GM23338 (cell line): ENCODE data around the gene DOCK4. TPM values are rescaled to one million over a fixed set of nuclear protein-coding genes. Genes with fewer than 3 reads are reported as not detected.

ENCODE experiments used
- ATAC-seq: fragments of 200-7000 bp; cut with Tn5 transposase; 3 replicates; pipeline ENCODE4 v1.9.1; 2020
- DNase-seq: peaks from one replicate; pipeline ENCODE4 v3.0.0-alpha.2; 2015; ENCODE audit warnings: low spot score
- H2AFZ ChIP-seq: fragments of 200-600 bp; sonication (generic); 2 replicates; pipeline ENCODE4 v1.8.0; 2016; ENCODE audit warnings: antibody characterized with exemption, mild to moderate bottlenecking, moderate library complexity
- H3F3A ChIP-seq: fragments of 200-600 bp; sonication (generic); replicated peaks from 2 replicates; pipeline ENCODE4 v1.8.0; 2017; ENCODE audit warnings: antibody characterized with exemption, mixed run types, low read depth
- H3K27ac ChIP-seq: fragments of 200-600 bp; sonication (generic); 2 replicates; pipeline ENCODE4 v1.6.1; 2016; ENCODE audit warnings: low read depth
- H3K27me3 ChIP-seq: fragments of 200-600 bp; sonication (generic); 2 replicates; pipeline ENCODE4 v1.8.0; 2016; ENCODE audit warnings: mild to moderate bottlenecking, mixed run types, moderate library complexity; ENCODE audit not compliant: insufficient read depth
- H3K36me3 ChIP-seq: fragments of 200-600 bp; sonication (generic); 2 replicates; pipeline ENCODE4 v1.8.0; 2016; ENCODE audit warnings: mild to moderate bottlenecking; ENCODE audit not compliant: insufficient read depth
- H3K4me1 ChIP-seq: fragments of 200-600 bp; sonication (generic); 2 replicates; pipeline ENCODE4 v1.8.0; 2016; ENCODE audit warnings: mild to moderate bottlenecking, moderate library complexity; ENCODE audit not compliant: insufficient read depth
- H3K4me2 ChIP-seq: fragments of 200-600 bp; sonication (generic); 2 replicates; pipeline ENCODE4 v1.7.1; 2017; ENCODE audit warnings: mixed run types
- H3K4me3 ChIP-seq: fragments of 200-600 bp; sonication (generic); 2 replicates; pipeline ENCODE4 v1.6.1; 2016; ENCODE audit warnings: mixed run types
- H3K79me2 ChIP-seq: fragments of 200-600 bp; sonication (generic); replicated peaks from 2 replicates; pipeline ENCODE4 v1.8.0; 2017; ENCODE audit warnings: mild to moderate bottlenecking; ENCODE audit not compliant: insufficient read depth
- H3K9me2 ChIP-seq: fragments of 200-600 bp; sonication (generic); 2 replicates; pipeline ENCODE4 v1.8.0; 2017; ENCODE audit not compliant: insufficient read depth
- H4K20me1 ChIP-seq: fragments of 200-600 bp; sonication (generic); replicated peaks from 2 replicates; pipeline ENCODE4 v1.8.0; 2017; ENCODE audit warnings: mild to moderate bottlenecking; ENCODE audit not compliant: insufficient read depth
- H3K27ac Mint-ChIP-seq: 2 replicates; pipeline ENCODE4 v1.8.0; 2020; ENCODE audit warnings: inconsistent platforms, mild to moderate bottlenecking, moderate library complexity, mixed read lengths
- H3K27me3 Mint-ChIP-seq: 3 replicates; pipeline ENCODE4 v1.8.0; 2022; ENCODE audit warnings: low read depth, mild to moderate bottlenecking, moderate library complexity, mixed read lengths, inconsistent platforms; ENCODE audit not compliant: insufficient read depth, poor library complexity
- H3K36me3 Mint-ChIP-seq: 3 replicates; pipeline ENCODE4 v1.8.0; 2021; ENCODE audit warnings: low read depth, mild to moderate bottlenecking, inconsistent platforms, moderate library complexity, mixed read lengths
- H3K4me1 Mint-ChIP-seq: 3 replicates; pipeline ENCODE4 v1.8.0; 2020; ENCODE audit warnings: mild to moderate bottlenecking, inconsistent platforms, mixed read lengths
- H3K4me3 Mint-ChIP-seq: 3 replicates; pipeline ENCODE4 v1.8.0; 2021; ENCODE audit warnings: moderate library complexity, mild to moderate bottlenecking, inconsistent platforms, mixed read lengths
- H3K9me3 Mint-ChIP-seq: 3 replicates; pipeline ENCODE4 v1.8.0; 2020; ENCODE audit warnings: moderate library complexity, mild to moderate bottlenecking, inconsistent platforms, mixed read lengths
- CREB1 ChIP-seq: fragments of 250-450 bp; sonication (Bioruptor Pico); IDR thresholded peaks from 2 replicates; pipeline ENCODE4 v1.5.0; 2020; ENCODE audit warnings: low read depth, mild to moderate bottlenecking, moderate library complexity
- CTCF ChIP-seq, 2 experiments: fragments of 200-600 bp in 1 of 2; sonication (generic) in 1 of 2; conservative IDR thresholded peaks; 2 replicates each; pipeline versions ENCODE4 v1.5.1 to v1.6.1; 2016 to 2017; ENCODE audit warnings: antibody characterized with exemption in 2 of 2, low read depth in 2 of 2, mild to moderate bottlenecking in 2 of 2, moderate library complexity in 1 of 2
- ETS1 ChIP-seq: IDR thresholded peaks from 2 replicates; pipeline ENCODE4 v1.6.1; 2016; ENCODE audit warnings: antibody characterized with exemption
- JUNB ChIP-seq: IDR thresholded peaks from one replicate; pipeline ENCODE4 v1.6.1; 2016; ENCODE audit warnings: antibody characterized with exemption; ENCODE audit not compliant: unreplicated experiment
- NANOG ChIP-seq: IDR thresholded peaks from 2 replicates; pipeline ENCODE4 v1.6.1; 2016; ENCODE audit warnings: antibody characterized with exemption, borderline replicate concordance
- POLR2AphosphoS5 ChIP-seq: IDR thresholded peaks from 2 replicates; pipeline ENCODE4 v1.6.1; 2016; ENCODE audit warnings: antibody characterized with exemption, low read depth
- REST ChIP-seq: IDR thresholded peaks from one replicate; pipeline ENCODE4 v1.6.1; 2018; ENCODE audit warnings: antibody characterized with exemption; ENCODE audit not compliant: unreplicated experiment
- ZNF114 ChIP-seq: fragments of 250-450 bp; sonication (Bioruptor Pico); IDR thresholded peaks from 2 replicates; pipeline ENCODE4 v1.5.0; 2020; ENCODE audit warnings: mild to moderate bottlenecking, moderate library complexity
- ZNF331 ChIP-seq: fragments of 250-450 bp; sonication (Bioruptor Pico); IDR thresholded peaks from 2 replicates; pipeline ENCODE4 v1.5.0; 2020; ENCODE audit warnings: low read depth, mild to moderate bottlenecking, moderate library complexity
- polyA plus RNA-seq: library from polyadenylated mRNA; unstranded; fragments of >200 nt; fragmentation: Nextera tagmentation; extraction: Ambion mirVana; gene quantifications from 2 replicates; pipeline ENCODE4 v1.2.1, GENCODE V29; 2016
- total RNA-seq: library from RNA; depleted of rRNA; stranded (reverse); fragments of >200 nt; shearing (Covaris generic); gene quantifications from 2 replicates; pipeline ENCODE4 v1.2.3, GENCODE V29; 2014
- TF ChIP-seq, protein P1 (sequence below): fragments of 250-450 bp; sonication (Bioruptor Pico); IDR thresholded peaks from 2 replicates; pipeline ENCODE4 v1.5.0; 2020; ENCODE audit warnings: mild to moderate bottlenecking, moderate library complexity

The DOCK4 gene
- total and polyA plus RNA-seq, 2 experiments from 2014 or later, result 6.3 to 33.8 TPM

- H3K27ac ChIP-seq, result no peak overlapping the region
- H3K9me2 ChIP-seq, result no peaks in the 10 kb centered on the region
- DNase-seq (no peak), ATAC-seq (no peak)
- H3K4me1 ChIP-seq, result no peaks in the 10 kb centered on the region
- no peak overlapping the region for H2AFZ ChIP-seq
- Mint-ChIP-seq H3K36me3 (peaks cover 5% of the 10 kb centered on the region), H3K4me3 (no peak overlapping the region), H3K27ac (no peak overlapping the region), H3K27me3 (peaks cover 3% of the 10 kb centered on the region), H3K4me1 (no peaks in the 10 kb centered on the region), H3K9me3 (peaks cover 4% of the 10 kb centered on the region)
- no peak overlapping the region for H3K4me2 ChIP-seq
- peaks cover 2% of the 10 kb centered on the region; the same call in 1 of the 2 replicates for H3K36me3 ChIP-seq
- no peaks in the 10 kb centered on the region for H4K20me1 ChIP-seq
- H3K27me3 ChIP-seq, result no peaks in the 10 kb centered on the region
- H3K4me3 ChIP-seq, result no peak overlapping the region
- H3F3A ChIP-seq, result no peaks in the 10 kb centered on the region
- TF ChIP-seq NANOG, result no peak
- no peak for TF ChIP-seq ZNF331 (CRISPR knock-in tag)
- no peak for TF ChIP-seq ZNF114
- H3K79me2 ChIP-seq, result no peaks in the 10 kb centered on the region
These were observed 320.0 kb downstream of the DOCK4 start for GRCh38 chr7:111886233-111886632.

- Histone ChIP-seq H4K20me1 (no peaks in the 10 kb centered on the region), H3K4me1 (peaks cover 5% of the 10 kb centered on the region), H2AFZ (no peak overlapping the region), H3K36me3 (peaks cover 5% of the 10 kb centered on the region; the same call in 1 of the 2 replicates), H3K79me2 (no peaks in the 10 kb centered on the region), H3F3A (no peaks in the 10 kb centered on the region), H3K4me3 (no peak overlapping the region), H3K9me2 (no peaks in the 10 kb centered on the region), H3K27ac (no peak overlapping the region), H3K4me2 (no peak overlapping the region), H3K27me3 (no peaks in the 10 kb centered on the region)
- Mint-ChIP-seq H3K4me3 (no peak overlapping the region), H3K27me3 (peaks cover 4% of the 10 kb centered on the region), H3K36me3 (peaks cover 21% of the 10 kb centered on the region), H3K9me3 (peaks cover 13% of the 10 kb centered on the region), H3K4me1 (peaks cover 10% of the 10 kb centered on the region), H3K27ac (no peak overlapping the region)
- ATAC-seq (no peak), DNase-seq (no peak)
- no peak for TF ChIP-seq POLR2AphosphoS5
- no peak for TF ChIP-seq CREB1
- TF ChIP-seq JUNB, result no peak
- TF ChIP-seq REST, result no peak
- no peak for TF ChIP-seq ZNF331 (CRISPR knock-in tag)
- TF ChIP-seq ETS1, result no peak
- no peak for TF ChIP-seq NANOG
- TF ChIP-seq, protein P1, sequence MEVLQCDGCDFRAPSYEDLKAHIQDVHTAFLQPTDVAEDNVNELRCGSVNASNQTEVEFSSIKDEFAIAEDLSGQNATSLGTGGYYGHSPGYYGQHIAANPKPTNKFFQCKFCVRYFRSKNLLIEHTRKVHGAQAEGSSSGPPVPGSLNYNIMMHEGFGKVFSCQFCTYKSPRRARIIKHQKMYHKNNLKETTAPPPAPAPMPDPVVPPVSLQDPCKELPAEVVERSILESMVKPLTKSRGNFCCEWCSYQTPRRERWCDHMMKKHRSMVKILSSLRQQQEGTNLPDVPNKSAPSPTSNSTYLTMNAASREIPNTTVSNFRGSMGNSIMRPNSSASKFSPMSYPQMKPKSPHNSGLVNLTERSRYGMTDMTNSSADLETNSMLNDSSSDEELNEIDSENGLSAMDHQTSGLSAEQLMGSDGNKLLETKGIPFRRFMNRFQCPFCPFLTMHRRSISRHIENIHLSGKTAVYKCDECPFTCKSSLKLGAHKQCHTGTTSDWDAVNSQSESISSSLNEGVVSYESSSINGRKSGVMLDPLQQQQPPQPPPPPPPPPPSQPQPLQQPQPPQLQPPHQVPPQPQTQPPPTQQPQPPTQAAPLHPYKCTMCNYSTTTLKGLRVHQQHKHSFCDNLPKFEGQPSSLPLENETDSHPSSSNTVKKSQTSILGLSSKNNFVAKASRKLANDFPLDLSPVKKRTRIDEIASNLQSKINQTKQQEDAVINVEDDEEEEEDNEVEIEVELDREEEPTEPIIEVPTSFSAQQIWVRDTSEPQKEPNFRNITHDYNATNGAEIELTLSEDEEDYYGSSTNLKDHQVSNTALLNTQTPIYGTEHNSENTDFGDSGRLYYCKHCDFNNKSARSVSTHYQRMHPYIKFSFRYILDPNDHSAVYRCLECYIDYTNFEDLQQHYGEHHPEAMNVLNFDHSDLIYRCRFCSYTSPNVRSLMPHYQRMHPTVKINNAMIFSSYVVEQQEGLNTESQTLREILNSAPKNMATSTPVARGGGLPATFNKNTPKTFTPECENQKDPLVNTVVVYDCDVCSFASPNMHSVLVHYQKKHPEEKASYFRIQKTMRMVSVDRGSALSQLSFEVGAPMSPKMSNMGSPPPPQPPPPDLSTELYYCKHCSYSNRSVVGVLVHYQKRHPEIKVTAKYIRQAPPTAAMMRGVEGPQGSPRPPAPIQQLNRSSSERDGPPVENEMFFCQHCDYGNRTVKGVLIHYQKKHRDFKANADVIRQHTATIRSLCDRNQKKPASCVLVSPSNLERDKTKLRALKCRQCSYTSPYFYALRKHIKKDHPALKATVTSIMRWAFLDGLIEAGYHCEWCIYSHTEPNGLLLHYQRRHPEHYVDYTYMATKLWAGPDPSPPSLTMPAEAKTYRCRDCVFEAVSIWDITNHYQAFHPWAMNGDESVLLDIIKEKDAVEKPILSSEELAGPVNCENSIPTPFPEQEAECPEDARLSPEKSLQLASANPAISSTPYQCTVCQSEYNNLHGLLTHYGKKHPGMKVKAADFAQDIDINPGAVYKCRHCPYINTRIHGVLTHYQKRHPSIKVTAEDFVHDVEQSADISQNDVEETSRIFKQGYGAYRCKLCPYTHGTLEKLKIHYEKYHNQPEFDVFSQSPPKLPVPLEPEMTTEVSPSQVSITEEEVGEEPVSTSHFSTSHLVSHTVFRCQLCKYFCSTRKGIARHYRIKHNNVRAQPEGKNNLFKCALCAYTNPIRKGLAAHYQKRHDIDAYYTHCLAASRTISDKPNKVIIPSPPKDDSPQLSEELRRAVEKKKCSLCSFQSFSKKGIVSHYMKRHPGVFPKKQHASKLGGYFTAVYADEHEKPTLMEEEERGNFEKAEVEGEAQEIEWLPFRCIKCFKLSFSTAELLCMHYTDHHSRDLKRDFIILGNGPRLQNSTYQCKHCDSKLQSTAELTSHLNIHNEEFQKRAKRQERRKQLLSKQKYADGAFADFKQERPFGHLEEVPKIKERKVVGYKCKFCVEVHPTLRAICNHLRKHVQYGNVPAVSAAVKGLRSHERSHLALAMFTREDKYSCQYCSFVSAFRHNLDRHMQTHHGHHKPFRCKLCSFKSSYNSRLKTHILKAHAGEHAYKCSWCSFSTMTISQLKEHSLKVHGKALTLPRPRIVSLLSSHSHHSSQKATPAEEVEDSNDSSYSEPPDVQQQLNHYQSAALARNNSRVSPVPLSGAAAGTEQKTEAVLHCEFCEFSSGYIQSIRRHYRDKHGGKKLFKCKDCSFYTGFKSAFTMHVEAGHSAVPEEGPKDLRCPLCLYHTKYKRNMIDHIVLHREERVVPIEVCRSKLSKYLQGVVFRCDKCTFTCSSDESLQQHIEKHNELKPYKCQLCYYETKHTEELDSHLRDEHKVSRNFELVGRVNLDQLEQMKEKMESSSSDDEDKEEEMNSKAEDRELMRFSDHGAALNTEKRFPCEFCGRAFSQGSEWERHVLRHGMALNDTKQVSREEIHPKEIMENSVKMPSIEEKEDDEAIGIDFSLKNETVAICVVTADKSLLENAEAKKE (CRISPR knock-in tag), result no peak
- no peak for TF ChIP-seq CTCF (conservative IDR thresholded peaks at IDR 0.05; ENCODE audit: low read depth in 2 of 2)
These were observed 323.0 kb downstream of the DOCK4 start for GRCh38 chr7:111883241-111883640.
